GM21723 (cell line): ENCODE measurements around the gene ADGRG6.

Experiments used
- ATAC-seq: cut with Tn5 transposase; IDR thresholded peaks from one replicate; pipeline ENCODE4 v1.9.1; 2021; ENCODE audit warnings: mild to moderate bottlenecking, moderate library complexity; ENCODE audit not compliant: unreplicated experiment

ADGRG6 gene

GRCh38 chr6:142320366-142320765, 18.6 kb downstream of the ADGRG6 start:
- ATAC-seq, result no peak

- no peak for ATAC-seq
These were observed 19.6 kb downstream of the ADGRG6 start for GRCh38 chr6:142321451-142321850.

GRCh38 chr6:142322066-142322465, 20.3 kb downstream of the ADGRG6 start:
- no peak for ATAC-seq

- no peak for ATAC-seq
These were observed 20.8 kb downstream of the ADGRG6 start for GRCh38 chr6:142322504-142323198.

GRCh38 chr6:142323377-142323776, 21.6 kb downstream of the ADGRG6 start:
- ATAC-seq, result no peak

- no peak for ATAC-seq
These were observed 22.3 kb downstream of the ADGRG6 start for GRCh38 chr6:142324111-142324510.

- ATAC-seq, result no peak
These were observed 23.3 kb downstream of the ADGRG6 start for GRCh38 chr6:142325111-142325510.

- no peak for ATAC-seq
These were observed 24.7 kb downstream of the ADGRG6 start for GRCh38 chr6:142326540-142326939.

GRCh38 chr6:142328070-142328469, 26.3 kb downstream of the ADGRG6 start:
- no peak for ATAC-seq

GRCh38 chr6:142329486-142330113, 27.8 kb downstream of the ADGRG6 start:
- no peak for ATAC-seq

- no peak for ATAC-seq
These were observed 29.3 kb downstream of the ADGRG6 start for GRCh38 chr6:142331075-142331551.

GRCh38 chr6:142331601-142332000, 29.8 kb downstream of the ADGRG6 start:
- no peak for ATAC-seq

GRCh38 chr6:142332393-142333098, 30.7 kb downstream of the ADGRG6 start:
- ATAC-seq, result no peak

GRCh38 chr6:142333431-142333830, 31.6 kb downstream of the ADGRG6 start:
- ATAC-seq, result no peak

- ATAC-seq, result no peak
These were observed 32.5 kb downstream of the ADGRG6 start for GRCh38 chr6:142334294-142334693.

- ATAC-seq, result no peak
These were observed 33.6 kb downstream of the ADGRG6 start for GRCh38 chr6:142335415-142335814.

GRCh38 chr6:142336183-142336582, 34.4 kb downstream of the ADGRG6 start:
- ATAC-seq, result no peak

GRCh38 chr6:142336787-142337186, 35.0 kb downstream of the ADGRG6 start:
- no peak for ATAC-seq

- no peak for ATAC-seq
These were observed 37.3 kb downstream of the ADGRG6 start for GRCh38 chr6:142339113-142339512.

GRCh38 chr6:142339968-142340658, 38.3 kb downstream of the ADGRG6 start:
- ATAC-seq, result no peak

- no peak for ATAC-seq
These were observed 40.1 kb downstream of the ADGRG6 start for GRCh38 chr6:142341855-142342330.
